ENCODE measurements around the gene SDK2. TPM values are rescaled to one million over a fixed set of nuclear protein-coding genes. Genes with fewer than 3 reads are reported as not detected.

The SDK2 gene
- total RNA-seq, 1 donor, result under 0.01 TPM

DNA sequence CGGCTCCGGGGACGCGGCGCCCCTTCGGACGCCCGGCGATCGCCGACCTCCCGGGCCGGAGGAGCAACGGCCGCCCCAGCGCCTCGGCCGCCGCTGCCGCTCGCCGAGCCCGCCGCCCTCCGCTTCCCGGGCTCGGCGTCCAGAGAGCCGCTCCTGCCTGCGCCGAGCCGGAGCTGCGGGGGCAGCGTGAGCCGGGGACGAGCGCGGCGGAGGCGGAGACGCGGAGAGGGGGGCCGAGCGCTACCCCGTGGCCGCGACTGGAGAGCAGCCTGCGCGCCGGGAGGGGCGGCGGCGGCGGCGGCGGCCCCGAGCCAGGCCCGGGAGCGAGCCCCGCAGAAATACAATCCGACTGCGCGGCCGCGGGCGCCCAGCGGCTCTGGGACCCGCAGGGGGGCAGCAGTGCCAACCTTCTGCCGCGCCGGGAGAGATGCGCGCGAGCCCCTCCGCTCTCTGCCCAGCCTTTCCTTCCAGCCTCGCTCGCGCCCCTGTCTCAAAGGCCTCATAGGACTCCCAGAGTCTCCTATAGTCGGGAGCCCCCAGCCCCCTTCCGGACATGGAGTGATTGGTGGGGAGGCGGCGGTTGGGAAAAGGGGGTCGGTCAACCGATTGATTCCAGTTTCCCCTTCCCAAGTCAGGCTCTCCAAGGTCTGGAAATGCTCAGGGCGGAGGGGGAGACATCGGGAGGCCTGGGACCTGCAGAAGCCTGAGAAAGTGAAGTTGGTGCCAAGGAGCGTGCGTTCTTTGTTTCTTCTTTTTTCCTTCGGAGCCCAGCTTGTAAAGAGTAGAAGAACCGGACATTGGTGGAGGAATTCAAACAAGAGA lies 1.0 kb upstream of the SDK2 start:
- H3K4me3 ChIP-seq (ENCODE audit: insufficient read depth, low read length), result no peak overlapping the region
- no peak overlapping the region for H2AFZ ChIP-seq (ENCODE audit: low read length)
- DNase-seq (ENCODE audit: insufficient read length, low spot score, missing footprints), result peak; percentile 89

DNA sequence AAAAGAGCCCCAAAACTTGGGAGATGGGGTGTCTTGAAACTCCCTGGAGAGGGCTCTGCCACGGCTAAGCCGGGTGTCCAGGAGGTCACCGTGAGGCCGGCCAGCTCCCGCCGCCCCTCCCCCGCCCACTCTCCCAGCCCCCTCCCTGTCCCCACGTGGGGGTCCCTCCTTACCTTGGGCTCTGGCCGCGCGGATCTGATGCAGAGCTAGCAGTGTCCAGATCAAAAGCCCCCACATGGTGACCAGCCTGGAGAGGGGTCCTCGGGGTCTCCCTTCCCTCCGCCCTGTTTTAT lies 447 bp downstream of the SDK2 start:
- H4K20me1 ChIP-seq (ENCODE audit: insufficient read depth, low read length), result no peaks in the 10 kb centered on the region
- no peak overlapping the region for H3K4me2 ChIP-seq (ENCODE audit: insufficient read depth, low read length)
- no peak overlapping the region for H3K27ac ChIP-seq (ENCODE audit: low read depth, low read length)
- TF ChIP-seq, protein P1, sequence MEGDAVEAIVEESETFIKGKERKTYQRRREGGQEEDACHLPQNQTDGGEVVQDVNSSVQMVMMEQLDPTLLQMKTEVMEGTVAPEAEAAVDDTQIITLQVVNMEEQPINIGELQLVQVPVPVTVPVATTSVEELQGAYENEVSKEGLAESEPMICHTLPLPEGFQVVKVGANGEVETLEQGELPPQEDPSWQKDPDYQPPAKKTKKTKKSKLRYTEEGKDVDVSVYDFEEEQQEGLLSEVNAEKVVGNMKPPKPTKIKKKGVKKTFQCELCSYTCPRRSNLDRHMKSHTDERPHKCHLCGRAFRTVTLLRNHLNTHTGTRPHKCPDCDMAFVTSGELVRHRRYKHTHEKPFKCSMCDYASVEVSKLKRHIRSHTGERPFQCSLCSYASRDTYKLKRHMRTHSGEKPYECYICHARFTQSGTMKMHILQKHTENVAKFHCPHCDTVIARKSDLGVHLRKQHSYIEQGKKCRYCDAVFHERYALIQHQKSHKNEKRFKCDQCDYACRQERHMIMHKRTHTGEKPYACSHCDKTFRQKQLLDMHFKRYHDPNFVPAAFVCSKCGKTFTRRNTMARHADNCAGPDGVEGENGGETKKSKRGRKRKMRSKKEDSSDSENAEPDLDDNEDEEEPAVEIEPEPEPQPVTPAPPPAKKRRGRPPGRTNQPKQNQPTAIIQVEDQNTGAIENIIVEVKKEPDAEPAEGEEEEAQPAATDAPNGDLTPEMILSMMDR (IDR thresholded peaks at IDR 0.05; ENCODE audit: extremely low read depth, low read depth, low read length), result no peak
- no peaks in the 10 kb centered on the region for H3K79me2 ChIP-seq (ENCODE audit: insufficient read depth, low read length)
- no peaks in the 10 kb centered on the region for H3K36me3 ChIP-seq (ENCODE audit: insufficient read depth, low read length)
- no peak for DNase-seq (ENCODE audit: insufficient read length, low spot score, missing footprints)
- no peak overlapping the region for H3K4me3 ChIP-seq (ENCODE audit: insufficient read depth, low read length)
- no peak overlapping the region for H2AFZ ChIP-seq (ENCODE audit: low read length)
- H3K4me1 ChIP-seq (ENCODE audit: insufficient read depth, low read length), result no peaks in the 10 kb centered on the region
- H3K27me3 ChIP-seq (ENCODE audit: insufficient read depth, low read length), result peaks cover 53% of the 10 kb centered on the region
- no peaks in the 10 kb centered on the region for H3K9me3 ChIP-seq (ENCODE audit: low read depth, low read length)

More for the DNA sequence above, 1.0 kb upstream of the SDK2 start:
- H4K20me1 ChIP-seq (ENCODE audit: insufficient read depth, low read length), result no peaks in the 10 kb centered on the region
- H3K79me2 ChIP-seq (ENCODE audit: insufficient read depth, low read length), result no peaks in the 10 kb centered on the region
- H3K9me3 ChIP-seq (ENCODE audit: low read depth, low read length), result no peaks in the 10 kb centered on the region
- no peaks in the 10 kb centered on the region for H3K36me3 ChIP-seq (ENCODE audit: insufficient read depth, low read length)
- H3K27ac ChIP-seq (ENCODE audit: low read depth, low read length), result no peak overlapping the region
- no peak overlapping the region for H3K4me2 ChIP-seq (ENCODE audit: insufficient read depth, low read length)
- TF ChIP-seq, protein P1 (IDR thresholded peaks at IDR 0.05; ENCODE audit: extremely low read depth, low read depth, low read length), result no peak
- no peaks in the 10 kb centered on the region for H3K4me1 ChIP-seq (ENCODE audit: insufficient read depth, low read length)
- peaks cover 53% of the 10 kb centered on the region for H3K27me3 ChIP-seq (ENCODE audit: insufficient read depth, low read length)

DNA sequence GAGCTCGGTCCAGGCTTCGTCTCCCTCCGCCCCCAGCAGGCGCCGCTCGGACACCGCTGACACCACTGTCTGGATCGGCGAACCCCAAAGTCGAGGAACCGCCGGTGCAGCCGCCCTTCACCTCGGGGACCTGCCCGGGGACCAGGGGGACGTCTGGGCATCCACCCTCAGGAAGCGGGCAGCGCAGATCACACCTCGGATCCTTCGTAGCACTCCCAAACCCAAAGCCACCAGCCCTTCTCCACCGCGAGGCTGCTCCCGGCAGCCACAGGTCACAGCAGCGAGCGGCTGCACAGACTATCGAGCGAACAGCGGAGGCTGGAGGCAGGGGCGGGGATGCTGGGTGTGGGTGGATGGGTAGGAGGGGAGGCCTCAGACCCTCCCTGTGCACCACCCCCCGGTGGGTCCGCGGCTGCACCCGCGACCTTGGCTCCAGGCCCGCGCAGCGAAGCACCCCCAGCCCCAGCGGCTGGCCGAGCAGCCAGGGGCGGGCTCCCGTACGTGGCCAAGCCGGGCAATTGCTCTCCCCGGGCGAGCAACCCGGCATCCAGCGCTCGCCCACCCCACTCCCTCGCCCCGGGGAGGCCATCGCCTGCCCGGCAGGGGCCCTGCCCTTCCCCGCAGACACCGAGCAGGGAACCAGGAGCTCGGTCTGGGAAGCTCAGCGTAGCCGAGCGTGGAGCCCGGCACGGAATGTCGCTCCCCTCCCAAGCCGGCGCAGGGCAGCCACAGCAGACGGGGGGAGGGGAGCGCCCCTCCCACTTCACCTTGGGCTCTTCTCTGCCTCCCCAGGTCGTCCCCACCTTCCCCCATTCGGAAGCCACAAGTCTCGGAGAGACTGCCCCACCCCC lies 1.0 kb downstream of the SDK2 start:
- no peak overlapping the region for H3K4me3 ChIP-seq (ENCODE audit: insufficient read depth, low read length)
- H3K27ac ChIP-seq (ENCODE audit: low read depth, low read length), result no peak overlapping the region
- no peaks in the 10 kb centered on the region for H3K9me3 ChIP-seq (ENCODE audit: low read depth, low read length)
- H3K36me3 ChIP-seq (ENCODE audit: insufficient read depth, low read length), result no peaks in the 10 kb centered on the region
- no peak for DNase-seq (ENCODE audit: insufficient read length, low spot score, missing footprints)
- no peak overlapping the region for H3K4me2 ChIP-seq (ENCODE audit: insufficient read depth, low read length)
- no peak overlapping the region for H2AFZ ChIP-seq (ENCODE audit: low read length)
- H3K79me2 ChIP-seq (ENCODE audit: insufficient read depth, low read length), result no peaks in the 10 kb centered on the region
- H3K4me1 ChIP-seq (ENCODE audit: insufficient read depth, low read length), result no peaks in the 10 kb centered on the region
- TF ChIP-seq, protein P1 (IDR thresholded peaks at IDR 0.05; ENCODE audit: extremely low read depth, low read depth, low read length), result no peak
- H3K27me3 ChIP-seq (ENCODE audit: insufficient read depth, low read length), result peaks cover 53% of the 10 kb centered on the region
- no peaks in the 10 kb centered on the region for H4K20me1 ChIP-seq (ENCODE audit: insufficient read depth, low read length)

DNA sequence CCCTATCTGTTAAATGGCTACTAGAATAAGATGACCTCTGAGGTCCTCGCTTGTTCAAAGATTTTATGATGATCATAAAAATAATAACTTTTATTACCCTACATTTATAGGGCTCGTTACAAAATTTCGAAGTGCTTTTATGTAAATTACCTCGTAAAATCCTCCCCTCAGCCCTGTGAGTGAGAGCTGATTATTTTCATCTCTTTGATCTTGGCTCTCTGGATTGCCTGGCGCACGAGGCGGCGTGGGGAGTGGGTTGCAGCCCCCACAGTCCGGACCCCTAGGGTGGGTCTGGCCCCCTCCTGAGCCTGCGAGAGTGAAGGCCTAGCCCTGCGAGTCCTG lies 1.6 kb downstream of the SDK2 start:
- Histone ChIP-seq H3K27ac (ENCODE audit: low read depth, low read length) (no peak overlapping the region), H3K4me1 (ENCODE audit: insufficient read depth, low read length) (no peaks in the 10 kb centered on the region), H3K27me3 (ENCODE audit: insufficient read depth, low read length) (peaks cover 53% of the 10 kb centered on the region), H3K36me3 (ENCODE audit: insufficient read depth, low read length) (no peaks in the 10 kb centered on the region), H3K9me3 (ENCODE audit: low read depth, low read length) (no peaks in the 10 kb centered on the region), H3K4me3 (ENCODE audit: insufficient read depth, low read length) (no peak overlapping the region), H4K20me1 (ENCODE audit: insufficient read depth, low read length) (no peaks in the 10 kb centered on the region), H3K4me2 (ENCODE audit: insufficient read depth, low read length) (no peak overlapping the region), H3K79me2 (ENCODE audit: insufficient read depth, low read length) (no peaks in the 10 kb centered on the region), H2AFZ (ENCODE audit: low read length) (no peak overlapping the region)
- TF ChIP-seq, protein P1 (IDR thresholded peaks at IDR 0.05; ENCODE audit: extremely low read depth, low read depth, low read length), result no peak
- DNase-seq (ENCODE audit: insufficient read length, low spot score, missing footprints), result no peak
